Urinary bladder (tissue), 4 donors: ENCODE results near the gene TRIM24. TPM values are rescaled to one million over a fixed set of nuclear protein-coding genes. Genes with fewer than 3 reads are reported as not detected.
"Not testable (repeated sequence)": the region's sequence is repeated elsewhere in the genome, so short reads cannot be mapped to it uniquely, and the experiment has no call there.

Experiments
- DNase-seq: peaks from one replicate; pipeline ENCODE4 v3.0.0-alpha.2; 2015; ENCODE audit errors: extremely low spot score
- H3K27ac ChIP-seq: one replicate; pipeline ENCODE4 v1.5.1; 2013; ENCODE audit warnings: low read depth, mild to moderate bottlenecking, moderate library complexity
- H3K36me3 ChIP-seq: one replicate; pipeline ENCODE4 v1.6.1; 2013; ENCODE audit warnings: mild to moderate bottlenecking, moderate library complexity; ENCODE audit not compliant: insufficient read depth
- H3K4me1 ChIP-seq: one replicate; pipeline ENCODE4 v1.6.1; 2013; ENCODE audit warnings: mild to moderate bottlenecking, moderate library complexity; ENCODE audit not compliant: insufficient read depth
- H3K4me3 ChIP-seq: one replicate; pipeline ENCODE4 v1.5.1; 2013; ENCODE audit warnings: low read depth, low read length
- WGBS: extraction: QIAGEN DNeasy Blood & Tissue Kit; methylation state at CpG from one replicate; pipeline ENCODE4 v1.1.7; 2013; 5-methylcytosine and 5-hydroxymethylcytosine counted together
- polyA plus RNA-seq: library from polyadenylated mRNA; stranded (reverse); fragments of 200-250 nt; gene quantifications from one replicate; pipeline ENCODE4 v1.2.3, GENCODE V29; 2013
- total RNA-seq: library from RNA; depleted of rRNA; stranded (reverse); fragments of >200 nt; gene quantifications from one replicate; pipeline ENCODE4 v1.2.3, GENCODE V29; 2014
- donor health status: healthy with polysubstance abuse.
- donor health status: healthy.

TRIM24 gene
- total and polyA plus RNA-seq, 2 donors, result 9.8 to 28.0 TPM

DNA sequence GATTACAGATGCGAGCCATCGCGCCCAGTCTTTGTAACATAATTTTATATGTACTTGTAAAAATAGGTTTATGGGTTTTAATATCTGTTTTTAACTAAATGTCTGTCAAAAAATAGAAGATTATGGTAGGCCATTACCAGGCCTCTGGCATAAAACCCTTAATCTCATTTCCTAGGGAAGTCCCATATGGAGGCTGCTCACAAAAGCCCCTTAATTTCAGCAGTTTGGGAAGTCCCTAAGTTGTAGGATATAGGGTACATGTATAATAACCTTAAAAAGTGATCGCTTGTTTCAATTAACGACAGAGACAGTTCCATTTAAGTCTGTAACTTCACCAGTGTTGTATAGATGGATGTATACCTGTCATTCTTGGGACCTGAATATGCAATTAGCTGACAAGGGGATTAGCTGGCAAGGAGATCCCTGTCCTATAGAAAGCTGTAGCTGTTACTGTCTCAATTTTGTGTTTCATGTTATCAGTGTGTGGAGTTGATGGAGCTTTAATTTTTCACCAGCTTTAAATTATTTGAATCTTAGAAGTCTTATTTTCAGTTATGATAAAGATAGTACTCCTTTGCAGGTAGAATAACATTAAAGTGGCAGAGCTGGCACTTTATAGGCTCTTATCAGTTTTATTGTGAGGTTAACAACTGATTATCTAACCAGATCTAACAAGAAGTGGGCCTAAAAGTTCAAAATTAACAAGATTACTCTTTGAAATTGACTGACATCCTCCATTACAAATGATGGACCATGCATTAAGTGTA is 10.5 kb downstream of the TRIM24 start:
- Histone ChIP-seq H3K36me3 (no peaks in the 10 kb centered on the region), H3K27ac (no peak overlapping the region), H3K4me3 (no peak overlapping the region), H3K4me1 (no peaks in the 10 kb centered on the region)
- DNase-seq, result no peak
- 96% methylated on average over 5 of the region's 5 CpGs for WGBS

DNA sequence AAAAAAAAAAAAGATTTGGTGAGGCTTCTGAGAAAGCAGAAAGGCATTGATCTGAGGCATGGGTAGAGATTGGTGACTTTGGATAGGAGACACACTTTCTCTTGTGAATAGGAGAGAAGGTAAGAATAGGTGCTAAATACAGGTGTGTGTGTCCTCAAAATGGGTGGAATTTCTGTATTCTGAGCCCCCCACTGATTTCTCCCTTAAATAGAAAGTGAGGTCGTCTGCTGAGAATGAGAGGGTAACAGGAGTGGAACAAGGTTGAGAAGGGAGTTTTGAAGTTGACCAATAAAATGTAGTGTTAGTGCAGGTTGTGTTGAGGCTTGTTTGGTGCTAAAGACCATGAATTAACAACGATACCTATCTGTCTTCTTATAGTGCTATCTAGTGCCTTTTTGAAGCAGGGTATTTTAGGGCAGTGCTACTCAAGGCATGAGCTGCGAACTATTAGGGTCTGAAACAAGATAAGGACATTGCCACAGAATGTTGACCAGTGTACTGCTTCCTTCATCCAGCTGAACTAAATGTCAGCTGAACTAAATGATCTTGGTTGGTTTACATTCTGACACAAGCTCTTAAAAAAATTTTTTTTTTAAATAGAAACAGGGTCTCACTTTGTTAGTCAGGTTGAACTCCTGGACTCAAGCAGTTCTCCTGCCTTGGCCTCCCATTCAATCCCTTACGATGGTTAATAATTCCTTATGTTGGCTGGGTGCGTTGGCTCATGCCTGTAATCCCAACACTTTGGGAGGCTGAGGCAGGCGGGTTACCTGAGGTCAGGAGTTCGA is 12.4 kb downstream of the TRIM24 start:
- H3K36me3 ChIP-seq, result no peaks in the 10 kb centered on the region
- H3K27ac ChIP-seq, result no peak overlapping the region
- H3K4me1 ChIP-seq, result no peaks in the 10 kb centered on the region
- WGBS, result 94% methylated on average over 7 of the region's 7 CpGs
- no peak overlapping the region for H3K4me3 ChIP-seq
- DNase-seq, result no peak

DNA sequence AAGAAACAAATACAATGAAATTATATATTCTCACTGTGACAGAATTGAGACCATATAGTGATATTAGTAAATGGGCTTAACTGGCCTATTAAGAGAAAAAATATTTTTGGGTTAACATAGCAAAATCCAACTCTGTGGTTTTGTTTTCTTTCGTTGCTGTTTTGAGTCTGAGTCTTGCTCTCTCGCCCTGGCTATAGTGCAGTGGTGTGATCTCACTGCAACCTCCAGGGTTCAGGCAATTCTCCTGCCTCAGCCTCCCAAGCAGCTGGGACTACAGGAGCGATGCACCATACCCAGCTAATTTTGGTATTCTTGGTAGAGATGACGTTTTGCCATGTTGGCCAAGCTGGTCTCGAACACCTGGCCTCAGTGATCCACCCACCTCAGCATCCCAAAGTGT is 15.3 kb downstream of the TRIM24 start:
- no peak overlapping the region for H3K4me3 ChIP-seq
- WGBS, result 92% methylated on average over 5 of the region's 5 CpGs
- no peaks in the 10 kb centered on the region for H3K36me3 ChIP-seq
- DNase-seq, result no peak
- no peak overlapping the region for H3K27ac ChIP-seq
- no peaks in the 10 kb centered on the region for H3K4me1 ChIP-seq

DNA sequence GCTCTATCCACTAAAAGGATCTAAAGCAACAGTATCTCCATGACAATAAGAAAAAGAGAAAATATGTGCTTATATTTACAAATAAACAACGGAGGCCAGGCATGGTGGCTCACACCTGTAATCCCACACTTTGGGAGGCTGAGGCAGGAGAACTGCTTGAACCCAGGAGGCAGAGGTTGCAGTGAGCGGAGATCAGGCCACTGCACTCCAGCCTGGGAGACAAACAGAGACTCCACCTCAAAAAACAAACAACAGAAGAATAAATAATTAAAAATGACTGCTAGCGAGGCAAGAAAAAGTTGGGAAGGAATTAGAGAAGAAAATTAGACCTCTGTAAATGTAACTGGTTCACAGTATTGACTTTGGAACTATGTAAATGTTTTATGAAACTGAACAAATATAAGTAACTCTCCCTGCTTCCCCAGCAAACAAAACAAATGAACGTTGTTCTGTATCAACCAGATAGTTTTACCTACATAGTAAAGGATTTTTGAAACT is 17.1 kb downstream of the TRIM24 start:
- no peaks in the 10 kb centered on the region for H3K4me1 ChIP-seq
- 66% methylated on average over 4 of the region's 4 CpGs for WGBS

DNA sequence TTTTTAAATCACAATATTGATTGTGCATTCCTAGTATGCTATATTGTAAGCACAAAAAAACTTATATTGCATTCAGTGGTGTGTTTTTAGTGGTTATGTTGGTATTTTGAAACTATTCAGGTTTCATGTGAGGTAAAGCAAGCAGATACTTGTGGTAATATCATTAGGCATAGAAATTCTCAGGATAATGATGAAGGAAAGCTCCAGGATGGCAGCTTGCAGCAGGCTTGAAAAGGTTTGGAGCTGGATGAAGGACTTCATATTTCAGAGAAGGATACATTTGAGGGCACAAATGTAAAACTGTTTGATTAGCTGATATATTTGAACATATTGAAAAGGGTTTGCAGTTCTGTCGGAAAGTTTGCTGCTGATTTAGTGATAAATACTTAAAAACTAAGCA is 17.5 kb downstream of the TRIM24 start:
- Histone ChIP-seq H3K36me3 (no peaks in the 10 kb centered on the region), H3K4me3 (no peak overlapping the region), H3K27ac (no peak overlapping the region), H3K4me1 (no peaks in the 10 kb centered on the region)
- DNase-seq, result no peak
- WGBS, result 79% methylated on average over 1 of the region's 1 CpG

More for the DNA sequence above, 17.1 kb downstream of the TRIM24 start:
- no peak overlapping the region for H3K4me3 ChIP-seq
- no peak overlapping the region for H3K27ac ChIP-seq
- no peaks in the 10 kb centered on the region for H3K36me3 ChIP-seq
- DNase-seq, result no peak

DNA sequence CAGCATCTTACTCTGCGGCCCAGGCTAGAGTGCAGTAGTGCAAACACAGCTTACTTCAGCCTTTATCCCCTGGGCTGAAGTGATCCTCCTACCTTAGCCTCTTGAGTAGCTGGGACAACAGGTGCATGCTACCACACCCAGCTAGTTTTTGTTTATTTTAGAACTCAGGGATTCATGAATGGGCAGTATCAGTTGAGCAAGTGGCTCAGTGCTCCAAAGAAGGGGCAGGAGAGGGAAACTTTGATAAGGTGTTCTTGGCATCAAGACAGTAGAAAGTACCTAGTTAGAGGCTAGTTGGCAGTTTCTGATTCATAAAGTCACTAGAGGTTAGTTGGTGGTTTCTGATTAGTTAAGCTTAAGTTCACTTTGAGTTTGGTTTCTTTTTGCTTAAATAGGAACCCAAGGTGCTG is 18.4 kb downstream of the TRIM24 start:
- no peak for DNase-seq
- Histone ChIP-seq H3K27ac (no peak overlapping the region), H3K4me3 (no peak overlapping the region), H3K36me3 (no peaks in the 10 kb centered on the region), H3K4me1 (no peaks in the 10 kb centered on the region)
- 89% methylated on average over 1 of the region's 1 CpG for WGBS

DNA sequence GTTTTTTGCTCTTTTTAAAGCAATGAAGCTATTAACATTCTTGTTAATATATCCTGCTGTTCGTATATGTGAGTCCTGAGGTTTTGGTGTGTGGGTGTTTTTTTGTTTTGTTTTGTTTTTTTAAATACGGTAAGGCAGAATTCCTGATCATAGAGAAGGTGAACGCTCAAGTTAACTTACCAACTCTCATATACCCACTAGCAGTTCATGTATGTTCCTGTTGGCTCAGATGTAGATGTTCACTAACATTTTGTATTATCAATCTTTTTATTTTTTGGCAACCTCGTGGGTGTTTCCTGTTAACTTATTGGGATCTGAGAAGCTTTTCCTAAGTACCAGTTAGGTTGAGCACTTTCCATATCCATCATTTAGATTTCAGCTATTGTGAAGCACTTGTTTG is 20.5 kb downstream of the TRIM24 start:
- Histone ChIP-seq H3K4me3 (no peak overlapping the region), H3K36me3 (no peaks in the 10 kb centered on the region), H3K27ac (no peak overlapping the region), H3K4me1 (no peaks in the 10 kb centered on the region)
- WGBS, result 67% methylated on average over 4 of the region's 4 CpGs
- no peak for DNase-seq

DNA sequence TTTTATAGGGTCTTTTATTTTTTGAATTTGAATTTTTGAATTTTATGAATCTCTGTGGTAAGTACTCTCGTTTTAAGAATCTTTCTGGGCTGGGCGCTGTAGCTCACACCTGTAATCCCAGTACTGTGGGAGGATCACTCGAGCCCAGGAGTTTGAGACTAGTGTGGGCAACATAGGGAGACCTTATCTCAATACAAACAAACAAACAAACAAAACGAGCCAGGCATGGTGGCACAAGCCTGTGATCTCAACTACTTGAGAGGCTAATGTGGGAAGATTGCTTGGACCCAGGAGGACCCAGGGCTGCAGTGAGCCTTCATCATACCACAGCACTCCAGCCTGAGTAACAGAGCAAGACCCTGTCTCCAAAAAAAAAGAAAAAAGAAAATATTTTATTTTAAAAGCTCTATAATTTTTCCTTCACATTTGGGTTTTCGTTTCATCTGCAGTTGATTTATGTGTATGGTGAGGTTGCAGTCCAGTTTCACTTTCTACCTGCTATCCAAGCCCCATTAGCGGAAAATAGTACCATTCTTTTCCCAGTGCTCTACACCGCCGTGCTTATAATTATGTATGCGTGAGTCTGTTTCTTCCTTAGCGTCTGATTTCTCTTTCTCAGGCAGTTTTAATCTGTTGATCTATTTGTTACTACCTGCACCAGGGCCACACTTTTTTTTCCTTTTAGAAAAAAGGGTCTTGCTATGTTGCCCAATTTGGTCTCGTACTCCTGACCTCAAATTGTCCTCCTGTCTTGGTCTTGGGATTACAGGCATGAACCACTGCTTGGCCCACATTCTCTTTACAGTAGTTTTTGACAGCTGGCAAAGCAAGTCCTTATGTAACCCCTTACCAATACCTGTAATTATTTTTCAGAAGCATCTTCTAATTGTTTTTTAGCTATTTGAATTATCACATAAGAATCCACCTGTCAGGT is 21.7 kb downstream of the TRIM24 start:
- Histone ChIP-seq H3K27ac (no peak overlapping the region), H3K36me3 (no peaks in the 10 kb centered on the region), H3K4me3 (no peak overlapping the region), H3K4me1 (no peaks in the 10 kb centered on the region)
- 86% methylated on average over 11 of the region's 11 CpGs for WGBS
- DNase-seq, result no peak

DNA sequence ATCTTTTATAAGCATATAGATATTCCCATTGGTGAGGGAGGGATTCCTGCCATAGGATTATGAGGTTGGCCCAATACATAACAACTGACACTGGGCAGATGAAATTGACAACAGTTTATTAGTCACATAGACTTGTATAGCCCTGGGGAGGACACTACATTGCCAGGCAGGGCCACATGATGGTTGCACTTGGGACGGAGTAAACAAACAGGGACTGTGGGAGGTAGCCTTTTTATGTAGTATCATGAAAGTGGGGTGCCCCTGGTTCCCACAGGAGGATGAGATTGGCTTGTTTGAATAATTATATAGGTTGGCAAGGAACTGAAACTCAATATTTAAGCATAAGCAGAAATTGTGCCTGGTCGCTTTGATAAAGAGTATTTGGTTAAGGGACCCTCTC is 23.5 kb downstream of the TRIM24 start:
- Histone ChIP-seq H3K4me3 (no peak overlapping the region), H3K4me1 (no peaks in the 10 kb centered on the region), H3K36me3 (no peaks in the 10 kb centered on the region), H3K27ac (no peak overlapping the region)
- no peak for DNase-seq
- WGBS, result 94% methylated on average over 2 of the region's 2 CpGs

DNA sequence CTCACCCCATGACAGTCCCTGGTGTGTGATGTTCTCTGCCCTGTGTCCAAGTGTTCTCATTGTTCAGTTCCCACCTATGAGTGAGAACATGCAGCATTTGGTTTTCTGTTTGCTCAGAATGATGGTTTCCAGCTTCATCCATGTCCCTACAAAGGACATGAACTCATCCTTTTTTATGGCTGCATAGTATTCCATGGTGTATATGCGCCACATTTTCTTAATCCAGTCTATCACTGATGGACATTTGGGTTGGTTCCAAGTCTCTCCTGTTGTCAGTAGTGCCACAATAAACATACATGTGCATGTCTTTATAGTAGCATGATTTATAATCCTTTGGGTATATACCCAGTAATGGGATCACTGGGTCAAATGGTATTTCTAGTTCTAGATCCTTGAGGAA is 25.4 kb downstream of the TRIM24 start:
- DNase-seq, H3K27ac ChIP-seq, H3K4me1 ChIP-seq, H3K4me3 ChIP-seq, H3K36me3 ChIP-seq: not testable (repeated sequence)
- WGBS, result 97% methylated on average over 1 of the region's 1 CpG

DNA sequence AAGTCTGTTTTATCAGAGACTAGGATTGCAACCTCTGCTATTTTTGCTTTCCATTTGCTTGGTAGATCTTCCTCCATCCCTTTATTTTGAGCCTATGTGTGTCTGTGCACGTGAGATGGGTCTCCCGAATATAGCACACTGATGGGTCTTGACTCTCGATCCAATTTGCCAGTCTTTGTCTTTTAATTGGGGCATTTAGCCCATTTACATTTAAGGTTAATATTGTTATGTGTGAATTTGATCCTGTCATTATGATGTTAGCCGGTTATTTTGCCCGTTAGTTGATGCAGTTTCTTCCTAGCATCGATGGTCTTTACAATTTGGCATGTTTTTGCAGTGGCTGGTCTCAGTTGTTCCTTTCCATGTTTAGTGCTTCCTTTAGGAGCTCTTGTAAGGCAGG is 29.1 kb downstream of the TRIM24 start:
- H3K4me3 ChIP-seq, H3K36me3 ChIP-seq, DNase-seq, H3K27ac ChIP-seq, H3K4me1 ChIP-seq: not testable (repeated sequence)
- WGBS, result 93% methylated on average over 6 of the region's 6 CpGs

DNA sequence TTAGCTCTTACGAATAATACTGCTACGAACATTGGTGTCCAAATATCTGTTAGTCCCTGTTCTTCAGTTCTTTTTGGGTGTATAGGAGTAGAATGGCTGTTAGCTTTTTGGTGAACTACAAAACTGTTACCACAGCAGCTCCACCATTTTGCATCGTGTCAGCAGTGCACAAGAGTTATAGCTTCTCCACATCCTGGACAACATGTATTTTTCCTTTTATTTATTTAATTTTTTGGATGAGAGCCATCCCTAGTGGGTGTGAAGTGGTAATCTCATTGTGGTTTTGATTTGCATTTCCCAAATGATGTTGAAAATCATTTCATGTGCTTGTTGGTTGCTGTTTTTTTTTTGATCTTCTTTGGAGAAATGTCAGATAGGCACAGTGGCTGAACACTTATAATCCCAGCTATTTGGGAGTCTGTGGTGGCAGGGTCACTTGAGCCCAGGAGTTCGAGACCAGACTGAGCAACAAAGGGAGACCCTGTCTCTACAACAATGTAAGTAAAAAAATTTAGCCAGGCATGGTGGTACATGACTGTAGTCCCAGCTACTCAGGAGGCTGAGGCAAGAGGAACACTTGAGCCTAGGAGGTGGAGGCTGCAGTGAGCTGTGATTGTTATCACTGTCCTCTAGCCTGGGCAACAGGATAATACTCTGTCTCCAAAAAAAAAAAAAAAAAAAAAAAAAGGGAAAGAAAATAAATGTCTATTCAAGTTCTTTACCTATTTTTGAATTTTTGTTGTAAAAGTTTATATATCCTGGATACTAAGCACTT is 31.7 kb downstream of the TRIM24 start:
- DNase-seq, result no peak
- Histone ChIP-seq H3K27ac (no peak overlapping the region), H3K36me3 (no peaks in the 10 kb centered on the region), H3K4me3 (no peak overlapping the region), H3K4me1 (no peaks in the 10 kb centered on the region)
- WGBS, result 92% methylated on average over 4 of the region's 4 CpGs

DNA sequence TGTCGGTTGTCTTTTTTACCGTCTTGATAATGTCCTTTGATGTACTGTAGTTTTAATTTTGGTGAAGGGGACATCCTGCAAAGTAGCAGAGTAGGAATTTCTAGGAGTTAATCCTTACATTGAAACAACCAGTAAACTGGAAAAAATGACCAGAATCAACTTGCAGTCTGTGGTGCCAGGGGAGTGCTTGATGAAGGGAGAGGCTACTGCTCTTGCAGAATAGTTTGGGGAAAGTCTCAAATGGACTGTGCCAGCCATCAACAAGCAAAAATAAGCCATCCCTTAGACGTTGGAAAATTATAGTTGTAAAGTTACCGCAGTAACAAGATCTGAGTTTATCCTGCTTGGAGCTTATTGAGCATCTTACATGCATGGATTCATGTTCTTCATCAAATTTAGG is 32.4 kb downstream of the TRIM24 start:
- Histone ChIP-seq H3K4me1 (no peaks in the 10 kb centered on the region), H3K4me3 (no peak overlapping the region), H3K27ac (no peak overlapping the region), H3K36me3 (no peaks in the 10 kb centered on the region)
- no peak for DNase-seq
- 74% methylated on average over 4 of the region's 4 CpGs for WGBS
